Activated T-helper 1 cell treated with Interleukin-2 at 50 U/mL for 16 hours (primary cell): ENCODE results near the gene RFX8.
"Not testable (repeated sequence)": the region's sequence is repeated elsewhere in the genome, so short reads cannot be mapped to it uniquely, and the experiment has no call there.

Experiments used
- DNase-seq: peaks from one replicate; pipeline ENCODE4 v3.0.0-alpha.2; 2020; ENCODE audit warnings: low read depth

The RFX8 gene

DNA sequence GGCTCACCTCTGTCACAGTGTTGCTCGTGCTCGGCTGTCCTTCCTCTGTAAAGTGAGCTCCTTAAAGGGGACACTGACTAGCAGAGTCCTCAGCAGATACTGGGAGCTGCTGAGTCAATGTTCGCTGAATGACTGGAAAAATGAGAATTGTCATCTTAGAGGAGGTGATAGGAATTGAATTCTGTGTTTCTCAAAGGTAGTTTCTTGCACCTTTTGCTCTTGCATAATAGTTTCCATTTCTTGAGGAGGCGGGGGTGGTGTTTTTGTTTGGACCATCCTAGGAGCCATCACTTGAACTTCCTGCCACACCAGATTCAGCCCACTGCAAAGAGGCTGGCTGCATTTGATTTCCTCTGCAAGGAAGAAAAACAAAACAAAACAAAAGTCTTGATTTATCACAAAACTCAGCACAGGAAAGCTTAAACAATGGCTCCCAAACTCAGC is 11.4 kb upstream of the RFX8 start:
- DNase-seq, result no peak

DNA sequence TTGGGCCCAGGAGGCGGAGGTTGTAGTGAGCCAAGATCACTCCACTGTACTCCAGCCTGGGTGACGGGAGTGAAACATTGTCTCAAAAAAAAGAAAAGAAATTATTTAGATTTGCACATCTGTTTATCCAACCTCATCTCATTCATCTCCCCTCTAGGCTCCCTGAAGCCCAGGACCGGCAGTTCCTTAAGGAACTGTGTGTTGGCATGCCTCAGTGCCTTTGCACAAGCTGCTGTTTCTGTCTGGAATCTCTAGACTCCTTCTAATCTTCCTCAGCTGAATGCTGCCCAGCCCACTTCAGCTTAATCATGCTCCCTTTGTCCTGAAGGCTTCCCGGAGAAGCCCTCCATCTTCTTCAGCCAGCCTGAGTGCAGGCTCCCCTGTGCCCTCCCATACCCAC is 10.9 kb upstream of the RFX8 start:
- DNase-seq, result no peak

GRCh38 chr2:101480764-101481163 is 5.9 kb upstream of the RFX8 start:
- DNase-seq, result no peak

- no peak for DNase-seq
These were observed 4.9 kb upstream of the RFX8 start for GRCh38 chr2:101479810-101480209.

GRCh38 chr2:101479328-101479727 is 4.4 kb upstream of the RFX8 start:
- DNase-seq, result no peak

DNA sequence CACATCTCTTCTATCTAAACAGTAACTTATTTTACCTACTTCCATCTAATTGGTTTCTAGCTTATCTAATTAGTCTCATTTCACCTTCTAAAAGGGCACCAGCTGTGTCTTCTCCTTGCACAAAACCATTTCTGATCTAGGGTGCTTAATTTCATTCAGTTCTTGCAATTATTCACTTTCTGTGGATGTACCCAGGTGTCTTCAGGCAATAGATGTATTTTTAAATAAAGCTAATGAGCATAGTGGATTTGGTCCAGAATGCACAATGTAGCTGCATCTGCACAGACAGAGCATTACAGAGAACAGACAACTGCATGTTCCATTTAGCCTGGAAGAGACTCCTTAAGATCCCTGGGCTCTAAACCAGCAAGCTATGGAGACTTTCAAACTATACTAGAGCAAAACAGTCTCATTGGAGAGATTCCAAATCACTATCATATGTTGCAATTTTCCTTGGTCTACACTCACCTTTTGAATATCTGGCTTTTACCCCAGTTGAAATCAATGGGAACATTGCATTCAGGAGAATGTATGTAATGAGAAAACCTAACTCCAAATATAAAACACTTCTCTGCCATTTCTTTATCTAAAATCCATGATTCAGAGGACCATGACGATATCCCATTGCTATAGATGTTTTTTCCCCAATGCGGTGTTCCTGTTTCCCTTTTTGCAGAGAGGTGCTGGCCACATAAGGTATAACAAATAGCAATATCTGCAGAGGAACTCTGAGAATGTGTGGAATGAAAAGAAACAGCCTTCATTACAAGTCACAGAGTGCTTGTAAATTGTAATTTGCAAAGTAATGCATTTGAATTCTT is 3.5 kb upstream of the RFX8 start:
- DNase-seq, result no peak

DNA sequence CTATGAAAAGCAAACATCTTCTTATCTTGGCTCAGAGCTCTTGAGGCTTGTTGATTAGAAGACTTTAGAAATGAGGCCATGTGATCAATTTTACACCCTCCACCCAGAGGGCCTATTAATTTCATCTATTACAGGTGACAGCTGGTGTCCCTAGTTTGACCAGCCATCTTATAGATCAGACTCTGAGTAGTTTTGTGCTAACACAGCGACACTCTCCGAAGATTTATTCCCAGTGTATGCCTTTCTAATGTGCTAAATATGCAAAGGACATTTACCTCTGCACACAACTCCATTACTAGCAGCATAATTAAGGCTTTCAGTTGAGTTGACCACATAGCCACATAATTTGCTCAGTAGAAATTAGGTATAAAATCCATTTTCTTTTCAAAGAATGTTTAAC is 2.6 kb upstream of the RFX8 start:
- DNase-seq, result no peak

DNA sequence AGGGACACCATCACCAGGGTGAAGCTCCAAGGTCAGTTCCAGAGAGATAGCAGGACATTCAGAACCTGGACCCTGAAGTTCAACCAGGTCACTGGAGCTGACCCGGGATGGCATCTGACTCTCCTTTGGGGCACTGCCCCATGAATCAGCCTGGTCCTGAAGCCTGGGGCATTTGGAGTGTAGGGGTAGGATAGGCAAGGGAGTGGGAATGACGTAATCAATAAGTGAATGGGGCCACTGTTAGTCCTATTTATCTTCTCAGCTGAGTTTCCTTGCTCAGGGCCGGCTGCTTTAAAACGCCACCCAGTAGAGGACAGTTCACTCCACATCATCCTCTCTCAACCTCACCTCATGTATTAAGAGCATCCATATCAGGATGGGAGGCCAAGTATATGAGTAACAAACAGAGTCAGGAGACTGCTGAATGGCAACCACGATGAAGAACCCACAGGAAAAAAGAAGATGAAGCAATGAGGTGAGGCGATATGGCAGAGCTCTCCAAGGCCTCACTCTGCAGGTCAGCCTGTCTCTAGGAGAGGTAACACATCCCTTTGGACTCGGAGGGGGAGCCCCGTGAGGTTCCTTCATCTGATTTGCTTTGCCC is 1.8 kb upstream of the RFX8 start:
- DNase-seq, result no peak

GRCh38 chr2:101473911-101474701 is 806 bp downstream of the RFX8 start:
- no peak for DNase-seq

GRCh38 chr2:101473591-101473910 is 1.4 kb downstream of the RFX8 start:
- DNase-seq, result no peak

DNA sequence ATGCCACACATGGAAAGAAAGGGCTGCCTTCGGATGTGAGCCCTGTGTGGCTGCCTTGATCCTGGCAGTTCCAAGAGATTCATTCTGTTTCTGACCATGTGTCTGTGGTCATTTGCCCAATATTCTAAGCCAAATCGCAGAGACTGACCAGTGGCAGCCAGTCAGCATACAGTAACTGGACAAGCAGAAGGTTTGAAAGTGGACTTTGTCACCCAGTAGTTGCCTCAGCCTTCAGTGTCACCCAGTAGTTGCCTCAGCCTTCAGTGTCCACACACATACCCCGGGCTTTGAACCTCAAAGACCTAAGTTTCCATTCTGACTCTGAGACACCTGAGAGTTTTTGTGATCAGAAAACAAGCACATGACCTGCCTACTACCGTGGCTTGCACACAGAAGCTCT is 5.0 kb downstream of the RFX8 start:
- no peak for DNase-seq

- DNase-seq, result no peak
These were observed 7.6 kb downstream of the RFX8 start for GRCh38 chr2:101467306-101467705.

GRCh38 chr2:101466426-101466825 is 8.5 kb downstream of the RFX8 start:
- DNase-seq, result no peak

GRCh38 chr2:101464841-101465240 is 10.1 kb downstream of the RFX8 start:
- DNase-seq, result no peak

DNA sequence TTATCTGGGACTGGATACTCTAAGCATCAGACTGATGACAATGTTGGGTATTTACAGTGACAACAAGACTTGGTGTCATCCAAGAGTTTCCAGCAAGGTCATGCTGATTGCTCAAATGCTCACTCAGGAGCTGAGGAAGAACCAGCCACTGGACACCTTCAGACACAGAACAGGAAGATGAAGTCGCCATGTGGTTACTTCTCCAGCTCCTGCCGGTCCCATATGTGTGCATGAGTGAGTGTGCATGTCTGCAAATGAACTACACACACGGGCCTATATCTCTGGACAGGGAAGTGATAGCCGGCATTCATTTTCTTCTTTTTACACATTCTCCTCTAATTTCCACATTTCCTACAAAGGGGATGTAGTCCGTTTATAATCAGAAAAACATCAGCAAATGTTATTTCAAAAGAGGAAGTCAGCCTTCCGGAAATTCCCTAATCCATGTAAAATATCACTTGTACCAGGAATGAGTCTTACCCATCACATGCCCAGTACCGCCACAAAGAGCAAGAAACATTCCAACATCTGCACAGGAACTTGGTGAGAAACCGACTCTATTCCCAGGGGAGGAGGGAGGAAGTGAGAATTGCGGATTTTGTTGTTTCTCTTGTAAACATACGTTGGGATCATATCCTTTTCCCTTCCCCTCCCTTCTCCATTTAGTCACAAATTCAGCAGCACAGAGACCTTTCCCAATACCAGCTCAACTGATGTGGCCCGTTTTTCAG is 10.8 kb downstream of the RFX8 start:
- DNase-seq, result no peak

DNA sequence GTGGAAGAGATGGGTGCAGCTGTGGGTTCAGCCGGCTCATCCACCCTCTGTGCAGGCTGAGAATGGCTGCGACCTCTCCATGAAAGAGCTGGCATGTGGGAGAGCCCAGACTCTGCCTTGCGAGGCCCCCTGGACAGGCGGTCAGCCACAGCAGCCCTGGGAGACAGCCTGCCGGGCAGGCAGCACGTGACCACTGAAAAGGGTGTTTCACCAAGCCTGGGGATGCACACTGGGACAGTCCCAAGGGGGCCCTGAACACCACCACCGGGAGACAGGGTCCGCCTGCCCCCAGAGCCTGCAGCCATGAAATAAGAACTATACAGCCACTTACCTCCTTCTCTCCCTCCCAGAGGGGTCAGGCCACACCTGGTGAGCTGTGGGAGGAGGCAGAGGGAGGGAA is 11.5 kb downstream of the RFX8 start:
- no peak for DNase-seq

- no peak for DNase-seq
These were observed 13.5 kb downstream of the RFX8 start for GRCh38 chr2:101461381-101461780.

DNA sequence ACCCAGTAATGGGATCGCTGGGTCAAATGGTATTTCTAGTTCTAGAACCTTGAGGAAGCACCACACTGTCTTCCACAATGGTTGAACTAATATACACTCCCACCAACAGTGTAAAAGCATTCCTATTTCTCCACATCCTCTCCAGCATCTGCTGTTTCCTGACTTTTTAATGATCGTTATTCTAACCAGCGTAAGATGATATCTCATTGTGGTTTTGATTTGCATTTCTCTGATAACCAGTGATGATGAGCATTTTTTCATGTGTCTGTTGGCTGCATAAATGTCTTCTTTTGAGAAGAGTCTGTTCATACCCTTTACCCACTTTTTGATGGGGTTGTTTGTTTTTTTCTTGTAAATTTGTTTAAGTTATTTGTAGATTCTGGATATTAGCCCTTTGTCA is 20.5 kb downstream of the RFX8 start:
- DNase-seq, result not testable (repeated sequence)

GRCh38 chr2:101450965-101451364 is 23.9 kb downstream of the RFX8 start:
- DNase-seq, result no peak

- no peak for DNase-seq
These were observed 28.0 kb downstream of the RFX8 start for GRCh38 chr2:101446869-101447268.

DNA sequence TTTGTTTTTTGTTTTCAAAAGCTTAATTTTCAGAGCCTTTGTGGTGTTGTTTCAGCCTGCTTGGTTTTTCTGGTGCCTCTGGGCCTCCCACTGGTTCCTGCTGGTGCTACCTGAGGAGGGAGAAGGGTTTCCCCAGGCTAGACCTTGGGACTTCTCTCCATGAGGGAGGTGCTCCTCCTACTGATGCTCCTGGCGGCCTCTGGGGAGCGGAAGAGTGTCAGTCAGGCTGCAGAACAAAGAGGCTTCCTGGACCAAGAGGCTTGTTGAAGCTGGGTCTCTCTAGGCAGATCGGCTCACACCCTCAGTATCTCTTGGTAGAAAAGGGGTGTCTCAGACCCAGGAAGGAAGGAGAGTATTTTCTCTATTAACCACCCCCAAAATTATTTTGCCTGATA is 32.2 kb downstream of the RFX8 start:
- no peak for DNase-seq

DNA sequence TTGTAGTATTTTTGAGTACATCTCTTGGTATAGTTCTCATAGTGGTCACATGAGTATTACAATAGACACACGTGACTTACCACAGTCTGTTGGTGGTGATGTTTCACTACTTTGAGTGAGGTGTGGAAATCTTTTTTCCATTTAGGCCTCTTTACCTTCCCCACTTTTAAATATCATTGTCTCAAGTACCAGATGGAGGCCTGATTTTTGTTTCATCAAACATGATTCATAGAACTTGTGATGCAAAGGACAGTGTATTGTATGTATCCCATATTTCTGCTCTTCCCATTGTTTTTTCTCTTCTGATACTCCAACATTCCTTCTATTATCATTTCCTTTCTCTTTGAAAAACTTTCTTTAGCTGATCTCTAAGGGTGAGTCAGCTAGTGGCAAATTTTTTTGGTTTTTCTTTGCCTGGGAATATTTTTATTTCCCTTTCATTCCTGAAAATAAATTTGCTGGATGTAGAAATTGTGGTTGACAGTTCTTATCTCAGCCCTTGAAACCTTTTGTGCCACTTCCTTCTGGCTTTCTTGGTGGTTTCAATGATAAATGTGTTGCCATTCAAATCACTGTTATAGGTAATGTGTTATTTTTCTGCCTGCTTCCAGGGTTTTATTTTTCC is 32.8 kb downstream of the RFX8 start:
- no peak for DNase-seq
